Right lobe of liver (tissue), 4 donors: Measurements from ENCODE around the gene STX7.

ENCODE experiments used
- POLR2A ChIP-seq: fragments of 450-650 bp; IDR thresholded peaks from one replicate; pipeline ENCODE4 v1.6.1; 2017; ENCODE audit warnings: antibody characterized with exemption, mild to moderate bottlenecking
- TF ChIP-seq, protein P1 (sequence below), 4 donors: fragments of 200-600 bp in 3 of 4; fragments of 450-650 bp in 1 of 4; IDR thresholded peaks; one replicate each; pipeline versions ENCODE4 v1.5.1 to v1.8.0; 2016 to 2022; ENCODE audit warnings: antibody characterized with exemption in 4 of 4, mild to moderate bottlenecking in 2 of 4
- donor health status: DM: no; HTN: no; CAD: no.
- donor health status: DM: no; HTN: no; CAD: no.
- donor health status: DM: no; HTN: yes; CAD: no.

DNA sequence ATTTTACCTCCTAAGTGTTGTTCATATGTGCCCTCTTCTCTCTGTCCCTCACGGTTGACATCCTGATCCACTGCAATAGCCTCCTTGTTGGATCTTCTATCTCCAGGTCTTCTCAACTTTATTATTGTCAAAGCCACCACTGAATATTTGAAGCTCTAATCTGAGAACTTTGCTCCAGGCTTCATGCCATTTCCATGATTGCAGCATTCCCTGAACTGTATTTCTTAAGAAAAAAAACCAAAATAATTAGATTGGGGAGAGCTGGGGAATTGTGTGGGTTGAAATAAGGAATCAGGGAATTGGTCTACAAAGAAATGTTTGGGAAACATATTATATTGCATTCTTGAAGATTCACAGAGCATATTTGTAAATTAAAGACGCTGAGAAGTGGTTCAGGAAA, 2.5 kb upstream of the STX7 start:
- TF ChIP-seq, protein P1, sequence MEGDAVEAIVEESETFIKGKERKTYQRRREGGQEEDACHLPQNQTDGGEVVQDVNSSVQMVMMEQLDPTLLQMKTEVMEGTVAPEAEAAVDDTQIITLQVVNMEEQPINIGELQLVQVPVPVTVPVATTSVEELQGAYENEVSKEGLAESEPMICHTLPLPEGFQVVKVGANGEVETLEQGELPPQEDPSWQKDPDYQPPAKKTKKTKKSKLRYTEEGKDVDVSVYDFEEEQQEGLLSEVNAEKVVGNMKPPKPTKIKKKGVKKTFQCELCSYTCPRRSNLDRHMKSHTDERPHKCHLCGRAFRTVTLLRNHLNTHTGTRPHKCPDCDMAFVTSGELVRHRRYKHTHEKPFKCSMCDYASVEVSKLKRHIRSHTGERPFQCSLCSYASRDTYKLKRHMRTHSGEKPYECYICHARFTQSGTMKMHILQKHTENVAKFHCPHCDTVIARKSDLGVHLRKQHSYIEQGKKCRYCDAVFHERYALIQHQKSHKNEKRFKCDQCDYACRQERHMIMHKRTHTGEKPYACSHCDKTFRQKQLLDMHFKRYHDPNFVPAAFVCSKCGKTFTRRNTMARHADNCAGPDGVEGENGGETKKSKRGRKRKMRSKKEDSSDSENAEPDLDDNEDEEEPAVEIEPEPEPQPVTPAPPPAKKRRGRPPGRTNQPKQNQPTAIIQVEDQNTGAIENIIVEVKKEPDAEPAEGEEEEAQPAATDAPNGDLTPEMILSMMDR (IDR thresholded peaks at IDR 0.05), result no peak
- TF ChIP-seq POLR2A, result no peak
